ENCODE measurements around the gene TIE1. TPM values are rescaled to one million over a fixed set of nuclear protein-coding genes. Genes with fewer than 3 reads are reported as not detected.

Gene TIE1
- total and polyA plus RNA-seq, 9 of the 15 experiments (the other 6 are each of a cell fraction or from before 2014, with no cell fraction given), result 0.07 to 0.49 (median 0.14) TPM; not detected in 4

- TF ChIP-seq ELF1 (tag; IDR thresholded peaks at IDR 0.05) (no peak), SP2 (IDR thresholded peaks at IDR 0.05; ENCODE audit: extremely low read depth, low read depth, low read length, poor library complexity, severe bottlenecking) (peak; percentile 72), TFE3 (CRISPR knock-in tag; IDR thresholded peaks at IDR 0.05) (no peak), ZFPM2 (CRISPR knock-in tag; IDR thresholded peaks at IDR 0.05) (no peak; the same call in 1 of the 2 replicates), RNF2 (IDR thresholded peaks at IDR 0.05) (peak; percentile 30; the same call in 1 of the 2 replicates), ZNF830 (CRISPR knock-in tag; IDR thresholded peaks at IDR 0.05) (0 out of 2 replicates have a peak, but pooled peaks have one; percentile 37), MYNN (IDR thresholded peaks at IDR 0.05) (peak; percentile 43; the same call in 1 of the 2 replicates), MYNN (CRISPR knock-in tag; IDR thresholded peaks at IDR 0.05) (no peak), RBFOX2 (IDR thresholded peaks at IDR 0.05; ENCODE audit: low read depth, low read length) (peak; percentile 96), FOXM1 (IDR thresholded peaks at IDR 0.05; ENCODE audit: low read depth) (peak; percentile 100), FOXM1 (CRISPR knock-in tag; IDR thresholded peaks at IDR 0.05; ENCODE audit: low read depth) (peak; percentile 96), NKRF (IDR thresholded peaks at IDR 0.05; ENCODE audit: borderline replicate concordance) (peak; percentile 91; the same call in 1 of the 2 replicates)
- TF ChIP-seq, protein P1, sequence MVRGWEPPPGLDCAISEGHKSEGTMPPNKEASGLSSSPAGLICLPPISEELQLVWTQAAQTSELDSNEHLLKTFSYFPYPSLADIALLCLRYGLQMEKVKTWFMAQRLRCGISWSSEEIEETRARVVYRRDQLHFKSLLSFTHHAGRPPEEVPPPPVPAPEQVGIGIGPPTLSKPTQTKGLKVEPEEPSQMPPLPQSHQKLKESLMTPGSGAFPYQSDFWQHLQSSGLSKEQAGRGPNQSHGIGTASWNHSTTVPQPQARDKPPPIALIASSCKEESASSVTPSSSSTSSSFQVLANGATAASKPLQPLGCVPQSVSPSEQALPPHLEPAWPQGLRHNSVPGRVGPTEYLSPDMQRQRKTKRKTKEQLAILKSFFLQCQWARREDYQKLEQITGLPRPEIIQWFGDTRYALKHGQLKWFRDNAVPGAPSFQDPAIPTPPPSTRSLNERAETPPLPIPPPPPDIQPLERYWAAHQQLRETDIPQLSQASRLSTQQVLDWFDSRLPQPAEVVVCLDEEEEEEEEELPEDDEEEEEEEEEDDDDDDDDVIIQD (CRISPR knock-in tag; IDR thresholded peaks at IDR 0.05), result 0 out of 2 replicates have a peak, but pooled peaks have one; percentile 16
Measured at GRCh38 chr1:43358746-43359693, 58.2 kb downstream of the TIE1 start, which contains the start of gene CDC20 (continued).
